Activated naive CD8-positive, alpha-beta T cell treated with anti-CD3 and anti-CD28 coated beads, Interleukin-2, amount 50 U/mL, for 16 hours (primary cell): ENCODE data around the gene ECT2.
"Not testable (repeated sequence)": the region's sequence is repeated elsewhere in the genome, so short reads cannot be mapped to it uniquely, and the experiment has no call there.

Source experiments
- DNase-seq: peaks from one replicate; pipeline ENCODE4 v3.0.0-alpha.2; 2020; ENCODE audit warnings: low read depth, low spot score

ECT2 gene

DNA sequence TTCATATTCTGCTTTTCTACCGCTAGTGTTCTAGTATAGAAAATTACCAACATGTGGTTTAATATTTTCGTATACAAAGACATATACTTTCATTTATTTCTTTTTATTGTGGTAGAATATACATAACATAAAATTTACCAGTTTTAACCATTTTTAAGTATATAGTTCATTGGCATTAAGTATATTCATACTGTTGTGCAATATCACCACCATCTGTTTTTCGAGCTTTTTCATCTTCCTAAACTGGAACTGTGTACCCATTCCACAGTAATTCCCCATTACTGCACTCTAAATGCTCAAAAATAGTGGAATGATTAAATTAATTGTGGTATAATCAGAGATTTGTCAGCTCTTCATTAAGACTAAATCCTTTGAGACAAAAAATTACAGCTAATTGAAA is 62.9 kb downstream of the ECT2 start:
- no peak for DNase-seq

DNA sequence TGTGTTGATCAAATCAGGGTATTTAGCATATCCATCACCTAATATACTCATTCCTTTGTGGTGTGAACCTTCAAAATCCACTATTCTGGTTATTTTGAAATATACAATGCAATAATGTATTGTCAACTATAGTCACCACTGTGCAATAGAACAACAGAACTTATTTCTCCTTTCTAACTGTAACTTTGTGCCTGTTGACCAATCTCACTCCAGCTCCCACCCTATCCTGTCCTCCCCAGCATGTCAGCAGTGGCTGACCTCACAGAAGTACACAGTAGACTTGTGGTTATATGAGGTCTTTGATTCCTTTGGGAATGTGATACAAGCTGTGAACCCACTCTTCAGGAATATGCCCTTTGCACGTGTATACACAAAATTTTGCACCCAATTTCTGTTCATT is 64.2 kb downstream of the ECT2 start:
- no peak for DNase-seq

DNA sequence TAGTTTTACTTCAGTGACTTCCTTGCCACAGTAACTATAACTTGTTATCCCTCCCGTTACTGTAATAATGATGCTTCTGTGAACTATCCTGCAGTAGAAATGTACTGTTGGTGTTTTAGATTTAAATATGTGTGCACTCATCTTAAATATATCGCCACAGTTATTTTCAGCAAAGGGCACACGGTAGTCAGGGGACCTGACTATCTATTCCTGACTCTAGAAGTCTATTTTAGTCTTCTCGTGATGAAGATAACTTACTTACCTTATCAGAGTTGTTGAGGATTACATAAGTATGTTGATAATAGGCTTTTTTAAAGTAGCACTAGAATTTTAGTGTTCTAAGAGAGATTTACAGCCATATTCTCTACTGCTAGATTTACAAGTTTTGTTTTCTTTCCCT is 65.3 kb downstream of the ECT2 start:
- no peak for DNase-seq

DNA sequence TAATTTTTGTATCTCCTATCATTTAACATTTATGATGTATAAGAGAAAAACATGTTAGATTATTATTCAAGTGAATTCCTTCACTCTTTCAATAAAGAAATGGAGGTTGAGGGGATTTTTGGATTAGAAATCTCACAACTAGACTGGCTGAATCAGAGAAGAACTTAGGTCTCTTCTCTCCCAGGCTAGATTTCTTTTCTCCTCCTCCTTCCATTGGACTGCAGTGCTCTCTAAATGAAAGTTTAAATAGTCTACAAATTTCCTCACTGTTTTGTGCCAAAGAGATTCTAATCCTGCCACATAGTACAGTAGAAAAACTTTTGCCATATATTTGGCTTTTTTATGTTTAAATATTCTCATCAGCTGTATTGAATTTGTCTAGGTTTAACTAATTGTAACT is 65.8 kb downstream of the ECT2 start:
- no peak for DNase-seq

DNA sequence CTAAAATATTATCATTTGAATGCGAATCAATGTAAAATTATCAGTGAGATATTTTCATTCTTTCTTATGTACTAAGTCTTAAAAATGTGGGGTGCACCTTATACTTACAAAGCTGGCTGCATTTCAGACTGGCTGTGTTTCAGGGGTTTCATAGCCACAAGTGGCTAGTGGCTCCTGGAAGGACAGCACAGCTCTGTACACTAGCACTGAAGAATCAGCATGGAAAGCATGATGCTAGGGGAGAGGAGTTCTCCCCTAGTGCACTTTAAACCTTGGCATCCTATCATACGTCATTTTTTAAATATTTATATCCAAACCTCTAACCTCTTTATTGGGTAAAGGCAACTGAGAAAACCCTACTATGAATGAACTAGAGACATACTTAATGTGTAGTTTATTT is 66.4 kb downstream of the ECT2 start:
- DNase-seq = no peak

DNA sequence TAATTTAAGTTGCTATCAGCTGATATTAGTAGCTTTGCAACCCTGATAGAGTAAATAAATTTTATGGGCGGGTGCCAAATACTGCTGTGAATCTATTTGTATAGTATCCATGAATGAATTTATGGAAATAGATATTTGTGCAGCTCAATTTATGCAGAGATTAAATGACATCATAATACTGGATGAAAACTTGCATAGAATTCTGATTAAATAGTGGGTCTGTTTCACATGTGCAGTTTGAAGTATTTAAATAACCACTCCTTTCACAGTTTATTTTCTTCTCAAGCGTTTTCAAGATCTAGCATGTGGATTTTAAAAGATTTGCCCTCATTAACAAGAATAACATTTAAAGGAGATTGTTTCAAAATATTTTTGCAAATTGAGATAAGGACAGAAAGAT is 70.0 kb downstream of the ECT2 start:
- DNase-seq = no peak

DNA sequence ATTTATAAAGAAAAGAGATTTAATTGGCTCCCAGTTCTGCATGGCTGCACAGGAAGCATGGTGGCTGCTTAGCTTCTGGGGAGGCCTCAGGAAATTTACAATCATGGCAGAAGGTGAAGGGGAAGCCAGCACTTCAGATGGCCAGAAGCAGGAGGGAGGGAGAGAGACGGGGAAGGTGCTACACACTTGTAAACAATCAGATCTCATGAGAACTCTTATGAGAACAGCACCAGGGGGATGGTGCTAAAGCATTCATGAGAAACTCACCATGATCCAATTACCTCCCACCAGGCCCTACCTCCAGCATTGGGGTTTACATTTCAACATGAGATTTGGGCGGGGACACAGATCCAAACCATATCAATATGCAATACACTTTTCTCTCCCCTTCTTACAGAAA is 73.7 kb downstream of the ECT2 start:
- no peak for DNase-seq

DNA sequence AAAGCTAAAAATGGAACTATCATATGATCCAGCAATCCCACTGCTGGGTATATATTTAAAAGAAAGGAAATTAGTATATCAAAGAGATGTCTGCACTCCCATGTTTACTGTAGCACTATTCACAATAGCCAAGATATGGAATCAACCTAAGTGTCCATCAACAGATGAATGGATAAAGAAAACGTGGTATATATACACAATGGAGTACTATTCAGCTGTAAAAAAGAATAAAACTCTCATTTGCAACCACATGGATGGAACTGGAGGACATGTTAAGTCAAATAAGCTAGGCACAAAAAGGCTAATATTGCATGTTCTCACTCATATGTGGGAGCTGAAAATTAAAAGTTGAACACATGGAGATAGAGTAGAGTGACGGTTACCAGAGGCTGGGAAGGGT is 76.7 kb downstream of the ECT2 start:
- not testable (repeated sequence) for DNase-seq

DNA sequence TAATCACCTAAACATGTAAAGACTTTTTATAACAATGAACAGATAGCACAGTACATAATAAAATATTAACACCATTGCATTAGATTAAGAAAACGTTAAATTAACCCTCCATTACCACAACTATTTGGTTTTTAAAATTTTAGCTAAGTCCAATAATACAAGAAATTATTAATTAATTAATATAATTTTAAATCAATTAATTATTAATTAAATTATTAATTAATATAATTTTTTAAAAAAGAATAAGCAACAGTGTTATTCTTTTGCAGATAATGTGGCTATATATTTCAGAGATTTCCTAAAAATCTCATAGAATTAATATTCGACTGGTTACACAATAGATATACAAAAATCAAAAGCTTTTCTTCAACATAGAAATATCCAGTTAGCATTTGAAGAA is 82.5 kb downstream of the ECT2 start:
- no peak for DNase-seq

DNA sequence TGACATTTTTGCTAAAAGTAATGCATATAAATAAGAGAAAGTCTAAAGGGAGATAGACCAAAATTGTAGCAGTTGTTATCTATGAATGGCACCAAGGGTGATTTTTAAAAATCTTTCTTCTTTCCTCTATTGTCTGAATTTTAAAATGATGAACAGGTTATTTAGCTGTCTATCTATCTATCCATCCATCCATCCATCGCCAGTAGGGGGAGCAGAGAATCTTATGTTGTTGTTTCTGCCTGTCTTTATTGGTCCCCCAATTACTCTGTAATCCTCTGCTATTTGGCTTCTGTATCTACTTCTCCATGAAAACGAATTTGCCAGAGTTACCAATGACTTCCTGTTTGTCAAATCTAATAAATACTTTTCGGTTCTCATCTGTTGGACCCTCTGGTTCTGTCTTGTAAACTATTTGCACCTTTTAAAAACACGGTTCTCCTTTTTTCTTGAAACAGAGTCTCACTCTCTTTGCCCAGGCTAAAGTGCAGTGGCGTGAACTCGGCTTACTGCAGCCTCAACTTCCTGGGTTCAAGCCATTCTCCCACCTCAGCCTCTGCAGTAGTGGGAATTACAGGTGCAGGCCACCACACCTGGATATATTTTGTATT is 86.0 kb downstream of the ECT2 start:
- DNase-seq = no peak

DNA sequence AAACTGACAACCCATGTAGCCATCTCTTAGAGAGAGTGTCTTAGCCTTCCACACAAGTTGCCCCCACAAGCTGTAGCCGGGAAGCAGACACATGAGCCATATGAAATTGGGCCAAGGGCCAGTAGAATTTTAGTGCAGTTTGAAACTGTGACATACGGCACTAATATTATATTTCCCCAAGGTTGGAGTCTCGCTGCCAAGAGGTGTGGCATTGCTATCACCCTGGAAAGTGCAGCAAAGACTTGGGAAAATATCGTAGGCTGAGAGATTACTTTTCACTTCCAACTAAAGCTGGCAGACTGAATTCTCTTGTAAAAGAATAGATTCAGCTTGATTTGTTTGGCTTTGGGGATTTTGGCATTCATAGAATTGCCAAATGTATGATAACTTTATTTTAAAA is 89.2 kb downstream of the ECT2 start:
- no peak for DNase-seq

DNA sequence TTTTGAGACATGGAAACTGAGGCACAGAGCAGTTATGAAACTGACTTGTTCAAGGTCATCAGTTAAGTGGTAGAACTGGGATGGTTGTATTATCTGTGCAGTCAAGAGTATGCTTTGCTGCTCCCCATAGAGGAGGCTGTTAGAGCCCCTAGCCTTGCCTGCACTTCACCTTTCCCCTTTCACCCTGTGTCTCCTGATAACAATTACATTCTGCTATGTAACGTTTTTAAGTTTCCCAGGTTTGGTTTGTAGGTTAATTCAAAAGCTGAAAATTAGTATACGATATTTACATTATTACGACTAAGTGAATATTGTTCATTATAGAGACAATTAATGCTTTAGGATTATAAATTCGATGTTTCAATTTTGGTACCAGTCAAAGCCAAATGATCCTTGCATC is 89.9 kb downstream of the ECT2 start:
- DNase-seq = no peak

DNA sequence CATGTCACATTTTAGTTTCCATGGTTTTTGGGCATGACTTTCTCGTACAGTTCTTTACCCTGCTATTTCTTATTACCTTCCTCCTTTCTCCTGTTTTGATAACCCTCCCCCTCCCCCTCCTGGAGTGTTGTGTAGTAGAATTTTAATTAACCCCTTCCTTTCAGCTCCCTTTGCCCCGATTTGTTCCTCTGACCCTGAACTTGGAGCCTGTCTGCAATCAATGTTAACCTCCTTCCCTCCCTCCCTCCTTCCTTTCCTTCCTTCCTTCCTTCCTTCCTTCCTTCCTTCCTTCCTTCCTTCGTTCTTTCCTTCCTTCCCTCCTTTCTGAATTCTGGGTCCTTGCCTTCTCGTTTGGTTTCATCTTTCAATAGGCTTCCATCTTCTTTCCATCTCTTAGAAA is 90.4 kb downstream of the ECT2 start:
- DNase-seq = no peak

DNA sequence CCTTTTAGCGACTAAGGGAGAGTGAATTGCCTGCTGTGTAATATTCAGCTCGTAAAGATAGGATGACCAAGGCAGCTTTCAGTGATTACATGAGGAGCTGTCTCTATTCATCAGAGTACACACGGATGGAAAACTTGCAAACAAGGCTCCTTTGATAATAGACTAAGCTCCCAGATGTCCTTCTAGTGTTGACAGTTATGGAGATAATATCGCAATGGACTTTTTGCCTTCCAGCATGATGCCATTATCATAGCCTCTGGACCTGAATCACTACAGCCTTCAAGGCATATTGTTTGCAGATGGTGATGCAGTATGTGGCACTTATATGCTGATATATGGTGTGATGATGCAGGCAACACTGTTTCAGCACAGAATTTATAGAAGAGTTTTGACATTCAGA is 93.9 kb downstream of the ECT2 start:
- no peak for DNase-seq

DNA sequence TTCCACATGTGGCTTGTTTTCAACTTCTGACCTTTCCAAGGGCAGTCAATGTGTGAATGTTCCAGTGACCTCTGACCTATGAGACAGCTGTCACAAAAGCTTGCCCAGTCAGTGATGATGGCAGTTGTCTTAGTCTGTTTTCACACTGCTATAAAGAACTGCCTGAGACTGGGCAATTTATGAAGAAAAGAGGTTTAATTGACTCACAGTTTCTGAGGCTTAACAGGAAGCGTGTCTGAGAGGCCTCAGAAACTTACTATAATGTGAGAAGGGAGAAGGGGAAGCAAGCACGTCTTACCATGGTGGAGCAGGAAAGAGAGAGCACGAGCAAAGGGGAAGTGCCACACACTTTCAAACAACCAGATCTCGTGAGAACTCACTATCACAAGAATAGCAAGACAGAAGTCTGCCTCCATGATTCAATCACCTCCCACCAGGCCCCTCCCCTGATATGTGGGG is 95.6 kb downstream of the ECT2 start:
- DNase-seq = no peak

DNA sequence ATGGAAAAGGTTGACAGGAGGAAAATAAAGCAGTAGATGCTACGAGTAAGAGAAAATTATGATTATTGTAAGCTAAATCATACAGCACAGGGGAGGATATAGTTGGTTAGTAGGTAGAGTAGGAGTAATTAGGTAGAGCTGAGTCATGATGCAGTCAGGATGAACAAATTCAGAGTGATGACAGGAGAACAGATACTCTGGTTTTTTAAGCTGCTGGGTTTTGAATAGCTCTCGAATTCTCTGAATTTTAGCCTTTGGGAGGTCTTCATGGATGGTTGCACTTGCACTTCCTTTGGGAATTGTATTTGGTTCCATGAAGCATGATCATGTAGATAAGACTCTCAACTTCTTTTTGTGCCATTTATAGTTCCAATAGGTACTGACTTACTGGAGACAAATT is 96.2 kb downstream of the ECT2 start:
- no peak for DNase-seq

DNA sequence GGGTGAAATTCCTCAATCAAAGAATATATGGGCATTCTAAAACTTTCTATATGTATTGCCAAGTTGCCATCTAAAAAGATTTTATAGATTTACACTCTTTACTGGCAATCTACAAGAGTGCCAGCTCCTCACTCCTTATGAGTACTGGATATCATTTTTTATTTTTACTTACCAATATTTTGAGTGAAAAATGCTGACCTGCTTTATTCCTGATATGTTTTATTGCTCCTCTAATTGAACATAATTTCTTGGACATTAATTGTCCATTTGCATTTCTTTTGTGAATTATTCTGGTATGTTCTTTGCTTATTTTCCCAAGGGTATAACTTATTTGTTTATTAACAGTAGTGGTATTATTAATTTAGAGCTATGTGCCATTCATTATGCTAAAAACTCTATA is 96.8 kb downstream of the ECT2 start:
- DNase-seq = no peak

DNA sequence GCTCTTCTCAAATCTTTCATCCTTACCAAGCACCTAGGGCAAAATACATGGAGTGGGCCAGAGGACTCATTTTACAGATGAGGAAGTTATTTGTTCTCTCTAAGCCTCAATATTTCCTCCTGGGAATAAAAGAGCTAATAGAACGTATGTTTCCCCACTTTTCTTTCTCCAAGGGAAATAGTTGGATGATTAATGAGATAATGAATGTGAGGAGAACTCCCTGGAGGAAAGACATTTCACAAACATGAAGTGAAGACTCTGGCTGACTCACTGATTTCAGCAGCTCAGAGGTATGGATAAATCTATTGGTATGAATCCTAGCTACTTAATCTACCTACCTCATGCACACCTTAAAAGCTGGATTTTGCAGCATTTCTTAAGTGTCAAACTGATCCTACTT is 98.4 kb downstream of the ECT2 start:
- no peak for DNase-seq

DNA sequence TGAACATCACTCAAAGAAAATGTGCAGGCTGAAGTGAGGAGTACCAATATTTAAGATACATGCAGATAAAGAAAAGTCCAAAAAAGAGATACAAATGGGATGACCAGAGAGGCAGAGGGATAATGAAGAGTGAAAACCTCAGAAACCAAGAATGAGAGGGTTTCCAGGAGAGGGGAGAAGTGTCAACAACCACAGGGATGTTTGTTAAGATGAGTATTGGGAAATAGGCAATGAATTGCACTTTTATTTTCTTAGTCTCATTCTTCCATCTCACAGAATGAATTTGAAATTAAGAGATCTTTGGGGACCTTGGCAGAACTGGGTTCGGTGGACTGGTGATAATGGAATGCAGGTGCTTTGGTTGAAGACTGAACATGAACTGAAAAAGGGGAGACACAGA is 102.5 kb downstream of the ECT2 start:
- DNase-seq = no peak

DNA sequence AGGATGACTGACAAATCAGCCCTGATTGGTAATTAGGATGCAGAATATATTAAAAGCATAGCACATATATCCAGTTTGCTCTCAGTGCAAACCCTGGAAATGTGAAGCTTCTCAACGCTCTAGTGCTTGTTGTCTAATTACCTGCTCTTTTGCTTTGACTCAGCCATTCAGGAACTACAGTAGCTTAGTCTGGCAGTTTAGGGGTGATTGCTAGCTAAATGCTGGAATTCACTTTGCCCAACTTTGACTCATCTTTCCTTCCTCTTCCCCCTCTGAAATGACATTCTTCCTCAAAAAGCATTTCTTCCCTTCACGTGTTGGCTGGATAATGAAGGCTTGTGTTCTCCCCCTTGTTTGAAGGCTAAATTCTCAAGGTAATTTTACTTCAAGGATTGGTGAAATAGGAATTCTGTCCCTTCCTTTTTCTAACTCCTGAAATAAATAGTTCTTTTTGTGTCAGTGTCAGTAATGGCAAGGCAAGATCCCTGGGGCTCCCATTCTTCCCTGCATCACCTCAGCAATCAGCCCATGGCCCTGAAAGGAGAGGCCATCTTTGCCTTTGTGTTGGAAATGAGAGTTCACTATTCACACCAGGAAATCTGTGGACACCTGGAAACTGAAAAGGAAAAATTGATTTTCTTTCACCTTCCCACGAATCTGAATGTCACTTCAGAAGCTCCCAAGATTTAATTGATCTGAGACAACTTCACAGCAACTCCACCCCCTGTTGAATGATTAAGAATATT is 103.6 kb downstream of the ECT2 start:
- no peak for DNase-seq

DNA sequence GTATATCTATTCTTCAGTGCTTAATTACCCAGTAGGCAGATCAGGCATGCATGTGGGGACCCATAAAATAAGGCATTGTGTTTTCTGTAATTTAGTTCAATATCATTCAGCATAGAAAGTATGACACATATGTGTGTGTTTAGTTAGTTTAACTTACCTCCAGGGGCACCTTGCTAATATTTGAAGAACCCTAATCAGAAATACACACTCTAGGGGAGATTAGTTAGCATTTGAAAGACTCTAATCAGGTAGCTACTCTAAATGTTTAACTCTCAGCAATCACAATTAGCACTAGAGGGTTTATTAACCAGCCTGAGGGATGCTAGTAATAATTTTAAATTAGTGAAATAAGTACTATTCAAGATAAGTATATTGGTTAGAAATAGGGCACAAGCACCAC is 104.5 kb downstream of the ECT2 start:
- no peak for DNase-seq

DNA sequence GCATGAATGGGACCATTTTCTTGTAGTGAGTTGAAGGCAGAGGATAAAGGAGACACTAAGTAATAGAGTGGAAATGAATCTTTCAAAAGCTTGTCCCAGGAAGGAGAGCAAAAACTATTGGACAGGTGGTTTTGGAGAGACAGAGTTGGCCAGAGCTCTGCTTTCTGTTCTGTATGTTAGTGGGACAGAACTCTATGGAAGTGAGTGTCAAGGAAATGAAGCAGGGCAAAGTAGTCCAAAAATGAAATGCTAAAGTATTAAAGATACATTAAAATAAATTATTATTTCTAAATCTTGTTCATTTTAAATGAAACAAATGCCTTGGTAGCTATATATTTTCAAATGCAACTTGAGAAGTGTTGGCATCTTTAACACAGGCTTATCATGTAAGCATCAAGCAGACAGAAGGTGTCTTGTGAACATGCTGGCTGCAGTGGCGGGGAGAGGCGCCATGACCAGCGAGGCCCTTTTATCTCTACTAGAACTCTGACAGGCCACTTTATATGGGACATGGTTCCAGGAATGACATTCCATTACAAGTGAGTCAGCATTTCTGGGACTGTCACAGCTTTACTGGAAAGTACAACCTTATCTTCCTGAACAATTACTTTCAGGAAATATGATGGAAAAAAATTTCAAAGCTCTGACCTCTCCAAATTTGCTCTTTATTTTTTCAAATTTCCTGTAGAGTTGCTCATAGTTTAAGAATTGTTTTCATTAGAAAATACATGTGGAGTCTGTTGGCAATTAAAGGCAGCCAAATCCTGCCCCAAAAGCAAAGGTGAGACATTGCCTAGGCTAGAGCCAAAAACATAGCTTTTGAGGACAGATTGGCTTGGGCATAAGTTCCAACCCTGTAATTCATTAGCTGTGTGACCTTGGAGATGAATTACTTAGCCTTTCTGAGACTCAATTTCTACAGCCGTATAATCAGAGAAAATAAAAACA is 106.5 kb downstream of the ECT2 start:
- no peak for DNase-seq

DNA sequence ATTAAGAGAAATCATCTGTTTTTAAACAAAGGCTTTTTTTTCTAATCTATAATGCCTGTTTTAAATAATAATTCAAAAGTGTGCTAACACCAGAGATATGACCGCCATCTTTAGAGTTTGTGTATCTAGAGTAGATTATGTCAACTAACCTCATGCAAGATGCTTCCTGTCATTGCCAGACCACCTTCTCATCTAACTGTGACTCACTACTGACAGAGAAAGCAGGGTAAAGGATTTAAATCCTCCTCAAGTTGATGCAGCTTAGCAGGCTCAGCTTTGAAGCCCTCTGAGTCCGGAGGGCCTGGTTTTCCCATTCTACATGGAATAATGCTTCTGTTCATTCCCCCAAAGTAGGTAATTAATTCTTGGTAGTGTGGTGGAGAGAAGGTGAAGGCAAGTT is 108.5 kb downstream of the ECT2 start:
- DNase-seq = no peak
